Stimulated activated CD4-positive, alpha-beta T cell treated with anti-CD3 and anti-CD28 coated beads, Interleukin-1b, Interleukin-23, amount 100 ng/mL, for 24 hours (primary cell): ENCODE data around the gene SCN8A.
"Not testable (repeated sequence)": the region's sequence is repeated elsewhere in the genome, so short reads cannot be mapped to it uniquely, and the experiment has no call there.

Experiments used
- DNase-seq, 4 experiments: peaks; one replicate each; pipeline ENCODE4 v3.0.0-alpha.2; 2020; ENCODE audit warnings: low read depth in 4 of 4, low spot score in 1 of 4

Gene SCN8A

DNA sequence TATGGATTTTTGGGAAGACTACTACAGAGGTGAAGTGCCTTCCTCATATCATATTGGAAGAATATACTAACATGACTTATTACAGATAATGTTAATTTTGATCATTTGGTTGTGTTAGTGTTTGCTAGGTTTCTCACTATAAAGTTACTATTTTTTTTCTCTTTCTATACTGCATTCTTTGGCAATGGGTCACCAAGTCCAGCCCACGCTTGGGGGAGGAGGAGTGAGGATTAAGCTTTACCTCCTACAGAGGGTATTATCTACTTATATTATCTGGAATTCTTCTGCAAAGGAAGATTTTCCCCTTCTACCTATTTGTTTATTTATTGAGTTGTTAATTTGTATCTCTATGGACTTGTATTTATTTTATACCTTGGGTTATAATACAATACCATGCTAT is 31.5 kb downstream of the SCN8A start:
- no peak for DNase-seq

DNA sequence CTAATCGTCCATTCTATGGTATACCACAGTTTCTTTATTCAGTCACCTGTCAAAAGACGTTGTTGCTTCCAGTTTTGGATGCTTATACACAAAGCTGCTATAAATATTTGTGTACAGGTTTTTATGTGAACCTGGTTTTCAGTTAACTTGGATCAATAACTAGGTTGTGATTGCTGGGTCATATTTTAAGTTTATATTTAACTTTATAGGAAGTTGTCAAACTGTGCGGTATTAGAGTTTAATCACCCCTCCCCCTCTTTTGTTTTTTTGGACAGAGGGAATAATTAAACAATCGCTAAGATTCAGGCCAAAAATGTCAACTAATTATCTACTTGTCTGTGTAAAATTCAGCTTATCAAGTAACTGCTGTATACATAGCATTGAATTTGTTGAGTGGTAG is 34.3 kb downstream of the SCN8A start:
- no peak for DNase-seq

DNA sequence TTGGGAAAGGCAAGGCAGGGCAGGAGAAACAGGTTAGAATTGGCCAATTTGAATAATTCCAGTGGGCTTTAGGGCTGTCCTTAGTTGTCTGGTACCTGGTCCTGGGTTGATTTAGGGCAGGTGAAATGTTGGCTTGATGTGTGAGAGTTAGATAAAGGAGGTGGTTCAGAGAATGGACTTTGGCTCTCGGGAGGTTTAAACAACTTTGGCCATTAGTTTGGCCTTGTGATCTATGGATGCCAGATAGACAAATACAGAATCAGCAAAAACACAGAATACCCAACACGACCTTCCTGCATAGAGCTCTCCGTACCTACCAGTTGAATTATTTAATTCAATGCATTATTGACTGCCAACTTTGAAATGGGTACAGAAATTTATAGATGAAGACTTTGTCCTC is 35.1 kb downstream of the SCN8A start:
- DNase-seq = no peak

DNA sequence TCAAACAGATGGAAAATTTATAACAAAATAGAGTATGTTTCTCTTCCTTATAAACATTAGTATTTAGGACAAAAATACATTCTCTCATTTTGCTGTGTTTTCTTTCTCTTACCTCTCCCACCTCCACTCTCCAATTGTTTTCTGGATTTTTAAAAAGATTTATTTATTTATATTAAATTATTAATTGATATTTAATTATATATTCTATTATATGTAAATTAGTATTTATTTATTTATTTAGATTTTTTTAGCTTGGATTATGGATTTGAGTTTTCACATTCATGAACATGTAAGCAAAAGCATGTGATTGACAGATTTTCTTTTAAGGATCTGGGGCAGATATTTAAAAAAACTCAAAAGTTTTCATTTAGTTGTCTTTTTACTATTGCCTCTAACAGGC is 35.6 kb downstream of the SCN8A start:
- DNase-seq = no peak

DNA sequence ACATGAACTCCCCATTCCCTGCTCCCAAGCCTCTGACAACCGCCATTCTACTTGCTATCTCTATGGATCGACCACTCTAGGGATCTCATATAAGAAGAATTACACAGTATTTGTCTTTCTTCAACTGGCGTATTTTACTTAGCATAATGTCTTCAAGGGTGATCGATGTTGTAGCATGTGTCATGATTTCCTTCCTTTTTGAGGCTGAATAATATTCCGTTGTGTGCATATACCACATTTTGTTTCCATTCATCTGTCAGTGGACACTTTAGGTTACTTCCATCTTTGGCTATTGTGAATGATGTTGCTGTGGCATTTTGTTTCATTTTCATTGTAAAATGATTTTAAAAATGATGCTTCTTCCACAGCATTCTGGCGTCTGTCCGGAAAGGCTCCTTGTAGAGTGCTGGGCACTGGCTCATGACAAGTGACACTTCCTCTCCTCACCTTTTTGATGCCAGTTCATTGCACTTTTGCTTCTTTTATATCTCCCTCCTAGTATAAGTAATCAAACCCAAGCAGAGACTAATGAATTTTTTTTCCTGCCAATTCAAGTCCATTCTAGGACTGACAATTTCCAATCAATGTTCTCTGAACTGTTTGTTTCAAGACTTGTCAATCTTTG is 39.3 kb downstream of the SCN8A start:
- DNase-seq = no peak

GRCh38 chr12:51630986-51631385 is 40.0 kb downstream of the SCN8A start:
- no peak for DNase-seq

DNA sequence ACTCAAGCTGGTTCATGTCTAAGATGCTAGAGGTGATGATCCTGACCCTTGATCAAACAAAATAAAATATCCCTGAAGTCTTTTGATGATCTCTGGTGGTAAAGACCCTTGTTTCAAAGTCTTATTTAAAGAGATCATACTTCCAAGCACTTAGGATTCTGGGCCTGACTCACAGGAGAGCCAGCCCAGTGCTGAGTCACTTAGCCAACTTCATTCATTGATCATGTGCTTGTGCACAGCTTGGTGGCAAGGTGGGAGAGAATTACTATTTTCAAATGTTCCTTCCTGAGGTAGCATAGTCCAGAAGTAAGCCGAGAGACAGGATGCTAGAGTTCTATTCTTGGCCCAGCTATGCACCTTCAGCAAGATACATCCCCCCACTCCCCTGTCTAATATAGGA is 40.6 kb downstream of the SCN8A start:
- no peak for DNase-seq

GRCh38 chr12:51632623-51633022 is 41.6 kb downstream of the SCN8A start:
- DNase-seq = no peak

DNA sequence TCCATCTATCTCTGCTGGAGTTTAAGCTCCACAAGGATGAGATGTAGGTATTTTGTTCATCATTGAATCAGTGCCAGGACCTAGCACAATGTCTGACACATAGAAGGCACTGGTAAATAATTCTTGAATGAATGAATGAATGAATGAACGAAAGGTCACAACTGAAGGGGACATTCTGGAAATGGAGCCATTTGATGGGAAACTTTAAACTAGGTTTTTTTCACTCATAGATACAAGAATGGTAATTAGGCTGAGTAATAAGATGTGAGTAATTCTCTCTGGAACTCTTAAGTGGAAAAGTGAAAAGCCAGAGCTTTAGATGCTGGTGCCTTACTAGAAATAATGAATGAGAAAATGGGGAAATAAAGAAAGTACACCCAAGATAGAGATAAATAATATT is 44.3 kb downstream of the SCN8A start:
- DNase-seq = no peak

DNA sequence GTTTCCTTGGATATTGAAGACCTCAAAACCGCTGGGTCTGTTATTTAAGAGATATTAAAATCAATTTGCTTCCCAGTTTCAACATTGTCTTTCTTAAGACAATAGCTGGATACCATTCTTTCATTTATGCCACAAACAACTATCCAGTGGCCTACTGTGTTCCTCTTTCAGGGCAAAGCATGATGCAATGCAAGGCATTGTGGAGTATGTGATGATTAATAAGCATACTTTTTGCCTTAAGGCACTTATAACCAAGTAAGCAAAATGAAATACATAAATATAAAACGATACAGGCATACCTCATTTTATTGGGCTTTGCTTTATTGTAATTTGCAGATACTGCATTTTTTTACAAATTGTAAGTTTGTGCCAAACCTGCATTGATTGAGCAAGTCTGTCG is 45.5 kb downstream of the SCN8A start:
- DNase-seq = no peak

DNA sequence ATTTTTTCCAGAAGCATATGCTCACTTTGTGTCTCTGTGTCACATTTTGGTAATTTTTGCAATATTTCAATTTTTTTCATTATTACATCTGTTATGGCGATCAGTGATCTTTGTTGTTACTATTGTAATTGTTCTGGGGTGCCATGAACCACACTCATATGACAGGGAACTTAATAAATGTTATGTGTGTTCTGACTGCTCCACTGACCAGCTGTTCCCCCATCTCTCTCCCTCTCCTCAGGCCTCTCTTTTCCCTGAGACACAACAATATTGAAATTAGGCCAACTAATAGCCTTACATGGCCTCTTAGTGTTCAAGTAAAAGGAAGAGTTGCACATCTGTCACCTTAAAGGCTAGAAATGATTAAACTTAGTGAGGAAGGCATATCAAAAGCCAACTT is 46.0 kb downstream of the SCN8A start:
- no peak for DNase-seq

DNA sequence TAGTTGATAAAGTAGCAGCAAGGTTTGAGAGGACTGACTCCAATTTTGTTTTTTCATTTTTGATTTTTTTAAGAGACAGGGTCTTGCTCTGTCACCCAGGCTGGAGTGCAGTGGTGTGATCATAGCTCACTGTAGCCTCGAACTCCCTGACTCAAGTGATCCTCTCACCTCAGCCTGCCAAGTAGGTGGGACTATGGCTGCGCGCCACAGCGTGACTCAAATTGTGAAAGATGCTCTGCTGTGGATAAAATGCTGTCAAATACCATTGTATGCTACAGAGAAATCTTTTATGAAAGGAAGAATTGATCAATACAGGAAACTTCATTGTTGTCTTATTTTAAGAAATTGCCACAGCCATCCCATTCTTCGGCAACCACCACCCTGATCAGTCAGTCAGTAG is 48.3 kb downstream of the SCN8A start:
- DNase-seq = no peak

- DNase-seq = no peak
Measured at GRCh38 chr12:51642286-51642685, 51.3 kb downstream of the SCN8A start.

GRCh38 chr12:51643951-51644350 is 52.9 kb downstream of the SCN8A start:
- DNase-seq = no peak

DNA sequence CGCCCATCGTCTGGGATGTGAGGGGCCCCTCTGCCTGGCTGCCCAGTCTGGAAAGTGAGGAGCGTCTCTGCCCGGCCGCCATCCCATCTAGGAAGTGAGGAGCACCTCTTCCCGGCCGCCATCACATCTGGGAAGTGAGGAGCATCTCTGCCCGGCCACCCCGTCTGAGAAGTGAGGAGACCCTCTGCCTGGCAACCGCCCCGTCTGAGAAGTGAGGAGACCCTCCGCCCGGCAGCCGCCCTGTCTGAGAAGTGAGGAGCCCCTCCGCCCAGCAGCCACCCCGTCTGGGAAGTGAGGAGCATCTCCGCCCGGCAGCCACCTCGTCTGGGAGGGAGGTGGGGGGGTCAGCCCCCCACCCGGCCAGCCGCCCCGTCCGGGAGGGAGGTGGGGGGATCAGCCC is 53.7 kb downstream of the SCN8A start:
- not testable (repeated sequence) for DNase-seq

DNA sequence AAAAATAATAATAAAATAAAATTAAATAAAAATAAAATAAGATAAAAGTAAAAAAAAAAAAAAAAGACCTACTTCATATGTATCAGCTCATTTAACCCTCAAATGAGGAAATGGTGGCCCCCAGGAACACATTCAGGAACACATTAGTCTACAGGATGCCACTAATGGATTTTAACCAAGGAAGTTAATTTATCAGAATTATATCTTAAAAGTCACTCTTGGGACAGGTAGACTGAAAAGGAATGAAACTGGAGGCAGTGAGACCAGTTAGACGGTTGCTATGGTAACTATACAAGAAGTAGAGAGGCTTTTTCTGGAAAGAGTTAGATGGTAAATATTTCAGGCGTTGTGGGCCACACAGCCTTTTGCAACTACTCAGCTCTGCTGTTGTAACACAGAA is 54.9 kb downstream of the SCN8A start:
- no peak for DNase-seq

DNA sequence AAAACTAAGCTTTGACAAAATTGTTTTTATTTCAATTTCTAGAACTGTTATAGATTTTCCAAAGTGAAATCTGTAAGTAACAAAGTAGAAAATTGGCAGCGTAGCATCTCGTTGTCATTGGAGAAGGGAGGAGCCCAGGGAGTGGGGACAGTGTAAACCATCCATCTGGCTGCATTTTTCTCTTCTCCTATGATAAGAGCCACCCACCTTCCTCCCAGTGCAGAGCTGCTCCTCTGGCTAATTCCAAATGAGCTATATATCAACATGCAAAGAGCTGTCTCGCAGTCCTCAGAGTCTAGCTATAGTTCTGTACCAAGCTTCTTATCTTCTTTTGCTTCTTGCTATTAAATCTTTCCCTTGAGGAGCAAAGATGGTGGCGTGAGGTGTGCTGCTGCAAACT is 56.6 kb downstream of the SCN8A start:
- DNase-seq = no peak

- DNase-seq = no peak
Measured at GRCh38 chr12:51653431-51653830, 62.4 kb downstream of the SCN8A start.

DNA sequence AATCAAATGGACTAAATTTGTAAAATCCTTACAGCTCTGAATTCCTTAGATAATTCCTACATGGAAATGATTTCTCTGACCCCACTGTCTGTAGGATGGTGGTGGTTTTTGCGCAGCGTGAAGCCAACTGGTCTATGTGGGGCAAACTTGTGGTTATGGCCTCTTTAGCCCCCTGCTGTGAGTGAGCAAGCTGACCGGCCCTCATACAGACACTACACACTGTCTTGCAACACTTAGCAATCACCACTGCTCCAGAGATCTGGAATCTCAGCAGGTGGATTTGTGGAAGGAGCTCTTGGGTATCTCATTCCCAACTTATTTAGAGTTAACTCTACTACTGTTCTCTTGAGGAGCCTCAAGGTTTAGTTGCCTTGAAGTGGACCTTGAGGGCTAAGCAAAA is 70.2 kb downstream of the SCN8A start:
- no peak for DNase-seq

- no peak for DNase-seq
Measured at GRCh38 chr12:51661836-51662235, 70.8 kb downstream of the SCN8A start.

DNA sequence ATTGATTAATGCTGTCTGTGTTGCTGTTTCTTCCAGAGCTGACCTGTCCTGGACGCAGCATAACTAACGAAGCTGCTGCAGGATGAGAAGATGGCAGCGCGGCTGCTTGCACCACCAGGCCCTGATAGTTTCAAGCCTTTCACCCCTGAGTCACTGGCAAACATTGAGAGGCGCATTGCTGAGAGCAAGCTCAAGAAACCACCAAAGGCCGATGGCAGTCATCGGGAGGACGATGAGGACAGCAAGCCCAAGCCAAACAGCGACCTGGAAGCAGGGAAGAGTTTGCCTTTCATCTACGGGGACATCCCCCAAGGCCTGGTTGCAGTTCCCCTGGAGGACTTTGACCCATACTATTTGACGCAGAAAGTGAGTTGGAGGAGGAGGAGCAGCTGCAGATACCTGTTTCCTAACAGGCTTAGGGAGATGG is 71.7 kb downstream of the SCN8A start:
- no peak for DNase-seq

DNA sequence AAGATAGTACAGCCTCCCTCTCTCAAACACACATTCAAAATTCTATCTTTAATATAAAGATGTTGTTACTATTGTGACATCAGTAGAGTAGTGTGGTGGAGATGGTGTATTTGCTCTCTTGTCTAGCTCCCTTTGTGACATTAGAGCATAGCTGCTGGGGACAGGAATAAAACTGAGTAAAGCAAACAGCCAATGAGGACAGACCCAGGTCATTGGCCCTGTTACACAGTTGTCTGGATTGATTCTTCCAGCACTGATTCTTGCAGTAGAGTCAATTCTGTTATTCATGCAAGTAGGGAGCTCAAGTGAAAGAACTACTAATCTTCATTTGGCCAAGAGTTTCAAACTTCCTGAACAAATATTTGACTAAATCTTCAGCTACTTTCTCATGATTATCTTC is 72.4 kb downstream of the SCN8A start:
- DNase-seq = no peak

- DNase-seq = no peak
Measured at GRCh38 chr12:51666696-51667095, 75.7 kb downstream of the SCN8A start.

- DNase-seq = no peak
Measured at GRCh38 chr12:51667269-51667668, 76.2 kb downstream of the SCN8A start.
